NCI-H510A (cell line): ENCODE measurements around the gene SLC9A9.

Experiments used
- DNase-seq: peaks from one replicate; lab custom pipeline; 2025; lab: John Stamatoyannopoulos, UW

SLC9A9 gene

DNA sequence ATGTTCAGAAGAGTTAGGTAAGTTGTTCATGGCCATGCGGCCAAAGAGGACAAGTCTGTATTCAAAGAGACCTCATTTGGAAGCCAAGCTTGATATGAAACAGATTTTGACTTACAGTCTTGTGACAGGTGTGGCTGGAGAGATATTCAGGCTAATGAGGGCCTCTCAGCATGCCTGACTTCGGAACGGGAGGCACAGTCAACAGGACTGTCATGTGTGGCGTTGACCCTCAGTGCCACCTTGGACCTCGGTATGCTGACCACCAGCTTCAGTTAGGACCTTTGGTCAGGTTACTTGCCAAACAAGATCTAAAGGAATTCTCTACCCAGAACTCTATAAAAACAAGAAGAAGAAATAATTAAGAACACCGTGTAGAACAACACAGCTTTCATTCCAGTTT is 604.6 kb downstream of the SLC9A9 start:
- DNase-seq = no peak

- DNase-seq = no peak
Measured at GRCh38 chr3:143242691-143243090, 605.6 kb downstream of the SLC9A9 start.

- DNase-seq = no peak
Measured at GRCh38 chr3:143242101-143242500, 606.2 kb downstream of the SLC9A9 start.

DNA sequence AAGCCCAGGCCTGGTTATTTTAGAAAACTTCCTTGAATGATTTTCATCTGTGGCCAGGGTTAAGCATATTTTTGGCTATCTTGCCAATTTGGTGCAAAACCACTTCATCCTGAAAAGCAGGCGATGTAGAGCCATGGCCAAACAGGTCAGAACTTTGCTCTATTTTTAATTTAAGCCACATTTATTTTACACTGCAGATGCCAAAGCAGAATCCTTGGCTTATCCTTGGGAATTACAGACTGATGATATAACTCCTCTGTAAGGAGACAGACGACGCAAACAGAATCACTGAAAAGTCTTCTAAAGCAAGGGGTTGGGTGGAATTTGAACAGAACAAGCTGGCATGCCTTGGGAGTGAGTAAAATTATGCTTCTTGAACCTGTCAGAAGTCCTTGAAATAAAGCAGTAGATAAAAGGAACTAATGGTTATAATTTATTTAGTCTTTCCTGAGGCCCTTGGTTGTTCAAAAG is 606.8 kb downstream of the SLC9A9 start:
- no peak for DNase-seq

GRCh38 chr3:143240886-143241285 is 607.4 kb downstream of the SLC9A9 start:
- DNase-seq = no peak

- no peak for DNase-seq
Measured at GRCh38 chr3:143239031-143239430, 609.2 kb downstream of the SLC9A9 start.

GRCh38 chr3:143237077-143237627 is 611.1 kb downstream of the SLC9A9 start:
- DNase-seq = no peak

DNA sequence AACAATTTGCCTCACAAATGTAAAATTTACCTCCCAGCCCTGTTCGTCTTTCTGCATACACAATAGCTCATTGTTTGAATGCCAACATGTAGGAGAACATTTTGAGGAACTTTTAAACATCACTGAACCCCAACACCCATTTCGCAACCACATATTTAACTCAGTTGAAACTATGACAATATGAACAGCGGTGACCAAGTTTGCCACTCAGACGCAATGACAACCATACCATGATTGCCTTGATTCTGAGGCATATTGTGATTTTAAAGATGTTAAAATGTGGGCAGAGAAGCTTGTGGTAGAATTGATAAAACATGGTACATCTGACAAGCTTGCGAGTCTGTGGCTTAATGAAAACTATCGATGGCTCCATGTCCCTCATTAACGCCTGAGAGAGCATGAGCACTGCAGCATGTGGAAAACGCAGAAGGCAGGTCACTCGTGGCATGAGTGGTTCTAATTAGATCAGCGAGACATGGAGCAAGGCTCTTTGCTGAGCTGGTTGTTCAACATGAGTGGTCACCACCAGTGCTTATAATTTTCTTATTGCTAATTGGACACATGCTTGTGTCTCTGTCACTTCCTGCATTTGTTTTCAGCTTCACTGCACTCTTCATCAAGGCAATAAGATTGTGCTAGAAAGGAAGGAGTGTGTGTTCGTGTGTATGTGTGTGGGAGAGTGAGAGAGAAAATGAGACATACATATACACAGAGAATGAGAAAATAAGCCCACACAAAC is 611.9 kb downstream of the SLC9A9 start:
- DNase-seq = no peak

DNA sequence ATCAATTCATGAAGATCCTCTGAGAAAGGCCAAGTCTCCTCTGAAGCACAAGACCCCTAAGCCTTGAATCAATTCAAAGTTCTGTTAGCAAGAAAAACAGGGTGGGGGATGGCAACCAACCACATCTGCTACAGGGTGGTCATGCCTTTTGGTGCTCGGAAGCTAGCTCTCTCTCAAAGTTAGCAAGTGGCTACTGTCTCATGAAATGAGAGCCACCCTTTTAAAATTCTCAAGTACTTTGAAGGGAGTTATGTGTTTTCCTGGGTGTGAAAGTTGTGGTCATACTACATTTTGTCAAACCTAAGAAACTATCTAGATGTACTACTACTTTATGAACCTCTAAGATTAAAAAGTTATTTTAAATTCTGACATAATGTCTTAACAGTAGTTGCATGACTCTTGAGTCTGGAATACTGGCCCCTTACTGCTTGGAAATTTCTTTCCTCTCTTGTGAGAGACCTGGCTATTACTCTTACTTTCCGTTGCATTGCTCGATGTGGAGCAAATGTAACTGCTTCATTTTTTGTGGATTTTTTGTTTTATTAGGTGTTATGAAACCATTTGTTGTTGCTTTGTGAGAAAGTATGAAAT is 612.6 kb downstream of the SLC9A9 start:
- no peak for DNase-seq

- no peak for DNase-seq
Measured at GRCh38 chr3:143234526-143234925, 613.7 kb downstream of the SLC9A9 start.

DNA sequence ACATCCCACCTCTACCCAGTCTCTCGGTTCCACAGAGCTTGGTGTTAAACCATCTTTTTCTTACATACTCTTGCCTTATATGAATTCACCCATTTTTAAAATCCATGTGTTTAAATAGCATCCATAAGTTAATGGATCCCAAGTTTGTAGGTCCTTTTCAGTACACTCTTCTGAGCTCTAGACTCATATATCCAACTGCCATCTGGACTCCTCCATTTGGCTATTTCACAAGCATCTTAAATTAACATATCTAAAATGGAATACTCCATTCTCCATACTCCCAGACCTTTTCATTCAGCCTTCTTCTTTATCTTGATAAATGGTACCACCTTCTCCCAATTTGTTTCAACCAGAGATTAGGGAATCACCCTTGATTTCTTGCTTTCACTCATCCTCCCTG is 615.3 kb downstream of the SLC9A9 start:
- no peak for DNase-seq

DNA sequence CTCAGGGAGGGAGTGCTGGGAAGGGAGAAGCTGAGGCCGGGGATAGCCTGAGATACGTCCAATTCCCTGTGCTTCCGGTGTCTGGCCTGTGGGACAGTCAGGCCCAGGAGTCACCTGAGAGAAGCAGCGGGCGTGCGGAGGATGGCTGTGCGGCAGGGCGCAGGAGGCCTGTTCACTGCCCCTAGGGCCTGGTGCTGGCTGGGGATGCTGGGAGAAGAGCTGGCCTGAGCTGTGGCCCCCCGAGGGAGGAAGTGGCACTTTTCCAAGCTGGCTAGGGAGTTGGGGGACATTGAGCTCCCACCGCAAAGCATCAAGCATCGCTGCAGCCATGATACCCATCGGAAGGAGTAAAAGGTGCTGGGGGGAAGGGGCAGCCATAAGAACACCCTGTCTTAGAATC is 619.9 kb downstream of the SLC9A9 start:
- no peak for DNase-seq

DNA sequence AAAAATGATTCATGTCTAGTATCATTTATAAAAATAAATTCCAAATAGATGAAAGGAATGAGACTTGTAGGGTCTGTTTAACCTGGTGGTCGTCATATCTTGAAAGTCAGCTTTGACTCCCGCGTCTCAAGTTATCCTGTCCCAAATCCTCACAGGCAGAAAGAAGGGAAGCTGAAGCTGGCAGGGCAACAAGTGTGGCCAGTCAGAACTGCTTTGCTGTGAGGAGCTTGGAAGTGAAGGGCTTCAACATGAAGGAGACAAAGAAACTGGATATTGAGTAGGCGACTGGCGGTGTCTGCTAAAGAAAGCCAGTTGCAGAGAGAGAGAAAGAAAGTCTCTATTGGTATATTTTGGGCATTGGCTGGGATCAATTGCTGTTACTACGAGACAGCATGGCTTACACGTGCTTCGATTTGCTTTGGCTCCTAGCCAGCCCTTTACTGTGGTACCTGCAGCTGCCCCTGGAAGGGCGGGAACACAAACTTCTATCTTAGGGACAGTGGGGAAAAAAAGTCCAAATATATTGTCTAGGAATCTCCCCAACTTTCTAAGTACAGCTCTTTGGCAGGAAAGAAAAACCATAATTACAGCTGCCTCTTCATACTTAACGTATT is 621.5 kb downstream of the SLC9A9 start:
- DNase-seq = no peak

- DNase-seq = no peak
Measured at GRCh38 chr3:143224716-143225115, 623.6 kb downstream of the SLC9A9 start.

GRCh38 chr3:143222981-143223380 is 625.3 kb downstream of the SLC9A9 start:
- DNase-seq = no peak

DNA sequence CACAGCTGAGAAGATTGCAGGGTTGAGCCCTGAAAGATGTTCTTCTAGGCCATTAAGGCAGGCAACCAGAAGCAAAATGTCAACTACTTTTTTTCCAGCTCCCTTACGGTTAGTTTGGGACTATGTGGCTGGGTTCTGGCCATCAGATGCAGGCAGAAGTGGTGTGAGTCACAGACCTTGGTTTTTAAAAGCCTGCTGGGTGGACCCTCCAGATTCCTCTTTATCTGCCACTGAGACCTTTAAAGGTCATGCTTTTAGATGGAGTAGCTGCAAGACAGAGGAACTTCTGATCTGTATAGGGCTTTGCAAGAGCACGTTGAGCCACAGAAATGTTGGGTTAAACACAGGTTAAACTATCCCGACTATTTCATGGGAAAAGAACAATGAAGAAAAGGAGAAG is 625.8 kb downstream of the SLC9A9 start:
- no peak for DNase-seq

DNA sequence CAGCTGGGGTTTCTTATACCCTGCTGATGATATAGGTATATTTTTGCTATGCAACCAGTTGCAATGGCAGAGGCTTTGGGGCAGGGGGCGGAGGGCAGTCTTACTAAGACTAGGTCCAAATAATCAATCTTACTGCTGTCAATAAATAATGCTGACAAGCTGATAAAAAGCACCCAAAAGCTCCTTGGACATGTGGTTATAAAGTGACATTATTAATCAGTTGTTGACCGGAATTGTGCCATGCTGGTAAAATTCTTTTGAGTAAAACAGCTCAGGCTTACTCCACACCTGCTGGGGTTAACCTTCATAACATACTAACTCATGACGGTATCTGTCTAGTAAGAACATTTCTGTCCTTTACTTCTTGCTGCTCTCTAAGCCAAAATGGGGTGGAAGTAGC is 626.8 kb downstream of the SLC9A9 start:
- no peak for DNase-seq

DNA sequence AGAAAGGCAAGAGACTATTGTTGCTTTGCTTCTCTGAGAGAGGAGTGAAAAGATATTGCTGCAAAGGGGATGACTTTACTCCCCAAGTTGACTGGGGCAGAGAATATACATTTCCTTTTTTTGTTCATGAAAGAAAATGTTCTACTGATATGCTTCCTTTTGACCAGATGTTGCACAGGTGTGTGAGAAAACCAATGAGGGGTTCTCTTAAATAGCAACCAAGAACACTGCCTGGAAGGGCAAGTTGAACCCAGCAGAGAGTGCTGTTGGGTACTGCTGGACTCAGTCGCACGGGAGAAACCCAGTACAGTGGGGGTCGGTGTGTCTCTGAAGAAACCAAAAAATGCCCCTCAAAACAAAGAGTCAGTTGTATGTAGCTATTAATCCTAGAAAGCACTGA is 627.5 kb downstream of the SLC9A9 start:
- DNase-seq = no peak

- no peak for DNase-seq
Measured at GRCh38 chr3:143218166-143218835, 630.0 kb downstream of the SLC9A9 start.

GRCh38 chr3:143217283-143217682 is 631.0 kb downstream of the SLC9A9 start:
- DNase-seq = no peak

DNA sequence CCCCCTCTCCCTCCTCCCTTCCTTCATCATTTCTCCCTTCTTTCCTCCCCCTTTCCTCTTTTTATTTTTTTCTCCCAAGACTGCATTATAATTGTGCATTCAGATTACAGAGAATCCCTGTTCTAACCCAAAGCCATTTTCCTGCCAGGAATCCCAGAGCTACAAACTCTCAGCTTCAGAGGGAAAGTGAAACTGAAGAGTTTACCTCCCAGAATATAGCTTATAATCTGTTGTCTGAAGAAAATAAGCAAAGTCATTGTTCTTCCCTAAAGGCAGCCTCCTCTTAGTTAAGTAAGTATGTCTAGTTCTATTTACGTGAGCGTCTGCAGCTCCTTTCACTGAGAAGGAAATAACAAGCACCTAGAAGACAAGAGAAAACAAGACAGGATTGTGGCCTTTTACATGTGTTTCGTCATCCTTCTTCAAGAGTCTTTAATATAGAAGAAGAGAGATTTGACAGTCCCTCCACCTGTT is 631.5 kb downstream of the SLC9A9 start:
- DNase-seq = no peak
